Epithelial cell of proximal tubule (primary cell): Measurements from ENCODE around the gene RYR2. TPM values are rescaled to one million over a fixed set of nuclear protein-coding genes. Genes with fewer than 3 reads are reported as not detected.
"Not testable (repeated sequence)": the region's sequence is repeated elsewhere in the genome, so short reads cannot be mapped to it uniquely, and the experiment has no call there.

Experiments used
- DNase-seq: peaks from one replicate; pipeline ENCODE4 v3.0.0-alpha.2; 2011; ENCODE audit warnings: low read depth
- H3K4me3 ChIP-seq: 2 replicates; pipeline ENCODE4 v1.5.1; 2011; ENCODE audit warnings: low read depth, mild to moderate bottlenecking, low read length
- total RNA-seq: library from RNA; depleted of rRNA; stranded (reverse); fragments of >200 nt; gene quantifications from 2 replicates; pipeline ENCODE4 v1.2.3, GENCODE V29; 2015
- TF ChIP-seq, protein P1 (sequence below): conservative IDR thresholded peaks from 2 replicates; pipeline ENCODE4 v1.5.1; 2012; ENCODE audit warnings: low read depth, mild to moderate bottlenecking, low read length

RYR2 gene
- total RNA-seq, 1 donor from 2014 or later = 0.63 TPM

DNA sequence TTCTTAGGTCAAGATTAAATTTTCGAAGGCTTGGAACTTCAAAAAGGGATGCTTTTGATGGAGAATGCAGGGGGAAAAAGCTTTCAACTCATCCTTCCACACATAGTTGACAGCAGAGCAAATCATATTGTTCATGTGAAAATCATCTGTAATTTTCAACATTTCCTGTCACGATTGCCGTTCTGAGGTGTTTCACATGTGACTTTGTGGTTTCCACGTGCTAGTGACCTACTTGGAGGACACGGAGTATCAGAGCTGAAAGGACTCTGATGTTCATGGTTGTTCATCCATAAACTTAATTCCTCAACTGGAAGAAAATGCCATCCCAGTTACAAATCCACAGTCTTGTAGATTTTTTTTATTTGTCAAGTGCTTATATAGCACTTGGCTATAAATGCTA, 769.6 kb downstream of the RYR2 start:
- DNase-seq = no peak
- no peak overlapping the region for H3K4me3 ChIP-seq
- TF ChIP-seq, protein P1, sequence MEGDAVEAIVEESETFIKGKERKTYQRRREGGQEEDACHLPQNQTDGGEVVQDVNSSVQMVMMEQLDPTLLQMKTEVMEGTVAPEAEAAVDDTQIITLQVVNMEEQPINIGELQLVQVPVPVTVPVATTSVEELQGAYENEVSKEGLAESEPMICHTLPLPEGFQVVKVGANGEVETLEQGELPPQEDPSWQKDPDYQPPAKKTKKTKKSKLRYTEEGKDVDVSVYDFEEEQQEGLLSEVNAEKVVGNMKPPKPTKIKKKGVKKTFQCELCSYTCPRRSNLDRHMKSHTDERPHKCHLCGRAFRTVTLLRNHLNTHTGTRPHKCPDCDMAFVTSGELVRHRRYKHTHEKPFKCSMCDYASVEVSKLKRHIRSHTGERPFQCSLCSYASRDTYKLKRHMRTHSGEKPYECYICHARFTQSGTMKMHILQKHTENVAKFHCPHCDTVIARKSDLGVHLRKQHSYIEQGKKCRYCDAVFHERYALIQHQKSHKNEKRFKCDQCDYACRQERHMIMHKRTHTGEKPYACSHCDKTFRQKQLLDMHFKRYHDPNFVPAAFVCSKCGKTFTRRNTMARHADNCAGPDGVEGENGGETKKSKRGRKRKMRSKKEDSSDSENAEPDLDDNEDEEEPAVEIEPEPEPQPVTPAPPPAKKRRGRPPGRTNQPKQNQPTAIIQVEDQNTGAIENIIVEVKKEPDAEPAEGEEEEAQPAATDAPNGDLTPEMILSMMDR = no peak

DNA sequence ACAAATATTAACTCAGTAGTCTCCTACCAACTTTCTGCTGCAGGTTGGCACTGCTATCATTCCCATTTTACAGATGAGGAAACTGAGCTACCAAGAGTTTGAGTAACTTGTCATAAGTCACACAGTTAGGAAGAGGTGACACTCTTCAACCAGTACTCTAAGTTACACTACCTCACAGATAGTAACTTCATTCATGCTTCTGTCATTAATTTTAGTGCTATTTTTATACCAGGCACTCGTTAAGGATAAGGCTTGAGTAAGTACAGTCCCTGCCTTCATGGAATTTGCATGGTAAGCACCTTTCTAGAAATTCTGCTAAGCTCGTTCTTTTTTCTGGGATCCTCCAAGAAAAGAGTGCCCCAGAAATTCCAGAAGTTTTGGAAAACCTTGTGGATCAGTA, 770.1 kb downstream of the RYR2 start:
- no peak overlapping the region for H3K4me3 ChIP-seq
- no peak for DNase-seq
- TF ChIP-seq, protein P1 = no peak

DNA sequence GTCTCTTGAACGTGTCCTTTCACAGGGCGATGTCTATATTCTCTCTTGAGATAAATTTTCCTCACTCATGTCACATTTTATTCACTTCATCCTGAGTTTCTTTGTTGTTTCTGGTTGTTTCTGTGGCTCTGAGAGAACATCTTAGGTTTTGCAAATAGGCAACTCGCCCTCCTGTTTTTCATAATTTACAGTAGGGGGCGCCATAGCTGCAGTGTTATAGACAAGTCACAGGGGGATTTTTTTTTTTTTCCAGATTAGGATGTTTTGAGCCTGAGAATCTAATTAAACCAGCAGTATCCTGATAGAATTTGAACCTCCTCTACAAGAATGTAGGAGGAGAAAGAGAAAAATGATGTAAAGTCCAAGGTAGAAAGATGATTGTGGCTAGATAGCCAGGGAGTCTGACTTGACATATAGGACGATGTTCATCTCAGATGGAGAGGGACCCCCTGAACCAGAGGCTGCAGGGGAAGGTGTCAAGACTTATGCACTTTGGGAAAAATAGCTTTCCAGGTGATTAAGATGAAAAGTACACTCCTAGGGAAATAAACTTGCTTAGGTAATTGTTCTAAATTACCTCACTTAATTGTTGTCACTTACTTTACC, 772.4 kb downstream of the RYR2 start:
- no peak overlapping the region for H3K4me3 ChIP-seq
- TF ChIP-seq, protein P1 = peak; percentile 81
- DNase-seq = no peak

DNA sequence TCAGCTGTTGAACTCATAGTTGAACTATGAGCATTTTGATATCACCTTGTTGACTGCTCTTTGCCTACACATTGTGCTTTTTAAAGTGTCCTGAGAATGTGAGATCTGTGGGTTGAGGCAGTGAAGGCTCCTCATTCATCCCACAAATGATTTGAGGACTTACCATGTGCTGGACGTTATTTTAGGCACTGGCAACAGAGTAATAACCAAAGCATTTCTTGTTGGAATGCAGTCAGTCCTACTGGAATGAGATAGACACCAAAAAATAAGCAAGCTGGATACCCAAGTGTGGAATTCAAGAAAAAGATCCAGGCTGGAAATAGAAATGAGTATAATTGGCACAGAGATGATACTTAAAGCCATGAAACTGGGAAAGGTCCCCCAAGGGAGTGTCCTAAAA, 775.3 kb downstream of the RYR2 start:
- DNase-seq = no peak
- TF ChIP-seq, protein P1 = no peak

DNA sequence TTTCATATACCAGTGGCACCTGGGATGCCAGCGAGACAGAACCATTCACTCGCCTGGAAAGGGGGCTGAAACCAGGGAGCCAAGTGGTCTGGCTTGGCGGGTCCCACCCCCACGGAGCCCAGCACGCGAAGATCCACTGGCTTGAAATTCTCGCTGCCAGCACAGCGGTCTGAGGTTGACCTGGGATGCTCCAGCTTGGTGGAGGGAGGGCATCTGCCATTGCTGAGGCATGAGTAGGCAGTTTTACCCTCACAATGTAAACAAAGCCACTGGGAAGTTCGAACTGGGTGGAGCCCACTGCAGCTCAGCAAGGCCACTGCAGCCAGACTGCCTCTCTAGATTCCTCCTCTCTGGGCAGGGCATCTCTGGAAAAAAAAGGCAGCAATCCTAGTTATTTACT, 778.6 kb downstream of the RYR2 start:
- not testable (repeated sequence) for H3K4me3 ChIP-seq, DNase-seq

More for the DNA sequence above, 775.3 kb downstream of the RYR2 start:
- H3K4me3 ChIP-seq = no peak overlapping the region

DNA sequence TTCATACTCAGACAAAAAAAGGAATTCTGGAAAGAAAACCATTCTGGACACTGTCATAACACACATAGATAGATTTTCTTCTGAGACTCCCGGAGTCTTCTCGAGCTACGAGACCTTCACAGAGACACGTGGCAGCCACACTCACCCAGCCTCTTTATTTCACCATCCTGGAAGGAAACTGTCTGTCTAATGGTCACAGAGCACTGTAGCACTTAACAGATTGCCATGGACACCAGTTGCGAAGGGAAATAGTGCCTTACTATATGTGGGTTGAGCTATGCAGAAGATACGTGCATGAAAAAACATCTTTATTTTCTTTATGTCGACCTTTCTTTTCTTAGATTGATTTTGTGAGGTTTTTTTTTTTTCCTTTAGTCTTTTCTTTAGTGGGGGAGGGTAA, 790.9 kb downstream of the RYR2 start:
- TF ChIP-seq, protein P1 = no peak
- no peak overlapping the region for H3K4me3 ChIP-seq
- no peak for DNase-seq

DNA sequence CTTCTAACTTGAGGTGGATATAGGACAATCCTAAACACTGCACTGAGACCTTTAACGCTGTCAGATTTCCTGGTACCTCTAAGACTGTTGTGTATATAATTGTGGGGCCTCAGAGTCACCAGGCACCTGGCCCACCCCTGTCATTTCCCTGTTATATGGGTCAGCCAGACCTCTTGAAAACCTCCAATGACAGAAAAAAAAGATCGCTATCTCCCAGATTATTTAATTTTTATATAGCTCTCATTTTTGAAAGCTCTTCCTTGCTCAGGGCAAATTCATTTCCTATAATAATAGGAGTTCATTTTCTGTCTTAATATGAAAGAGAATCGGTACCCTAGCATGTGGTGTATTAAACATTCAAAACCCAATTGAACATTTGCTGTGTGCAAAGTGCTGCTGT, 792.1 kb downstream of the RYR2 start:
- TF ChIP-seq, protein P1 = no peak
- no peak for DNase-seq
- no peak overlapping the region for H3K4me3 ChIP-seq
